Ovary (tissue), 9 donors: ENCODE measurements around the gene ACSS2. TPM values are rescaled to one million over a fixed set of nuclear protein-coding genes. Genes with fewer than 3 reads are reported as not detected.

Experiments
- DNase-seq, 5 donors: peaks; one replicate each; pipeline ENCODE4 v3.0.0-alpha.2; 2019 to 2020
- H3K27ac ChIP-seq, 2 donors: fragments of 200-600 bp; one replicate each; pipeline versions ENCODE4 v1.5.1 to v1.8.0; 2019 to 2022
- H3K27me3 ChIP-seq: fragments of 200-600 bp; one replicate; pipeline ENCODE4 v1.8.0; 2022
- H3K36me3 ChIP-seq: fragments of 200-600 bp; sonication (generic); one replicate; pipeline ENCODE4 v1.5.1; 2019
- H3K4me1 ChIP-seq: one replicate; pipeline ENCODE4 v1.8.1; 2013; ENCODE audit warnings: mild to moderate bottlenecking, moderate library complexity; ENCODE audit not compliant: insufficient read depth
- H3K4me3 ChIP-seq: fragments of 200-600 bp; sonication (generic); one replicate; pipeline ENCODE4 v1.5.1; 2017
- H3K9me3 ChIP-seq, 2 donors: fragments of 200-600 bp in 1 of 2; sonication (generic) in 1 of 2; one replicate each; pipeline versions ENCODE4 v1.5.1 to v1.8.1; 2013 to 2019; ENCODE audit warnings: mild to moderate bottlenecking in 1 of 2, moderate library complexity in 1 of 2
- EP300 ChIP-seq: sonication (generic); formaldehyde crosslinking; IDR thresholded peaks from one replicate; pipeline ENCODE4 v1.6.1; 2017; ENCODE audit warnings: antibody characterized with exemption
- POLR2A ChIP-seq: fragments of 450-650 bp; IDR thresholded peaks from one replicate; pipeline ENCODE4 v1.6.1; 2017; ENCODE audit warnings: antibody characterized with exemption, mild to moderate bottlenecking, moderate library complexity
- WGBS, 3 donors: extraction: QIAGEN DNeasy Blood & Tissue Kit in 1 of 3; methylation state at CpG; one replicate each; pipeline versions ENCODE4 v1.1.5 to v1.1.7; 2013 to 2017; 5-methylcytosine and 5-hydroxymethylcytosine counted together
- intact Hi-C, 4 donors: fragments of 100-400 bp; cut with DNase I; formaldehyde crosslinking; loops; one replicate each; pipeline versions ENCODE4 v1.11.0 to v1.15.1; 2022 to 2023
- polyA plus RNA-seq, 2 donors: library from polyadenylated mRNA; stranded (reverse); fragments of 200-250 nt in 1 of 2; fragments of 350-450 nt in 1 of 2; fragmentation: Illumina TruSeq in 1 of 2; extraction: RNeasy Lipid Tissue Mini Kit (QIAGEN cat#74804) in 1 of 2; gene quantifications; one replicate each; pipeline ENCODE4 v1.2.3, GENCODE V29; 2013 to 2014
- total RNA-seq, 7 donors: library from RNA; depleted of rRNA in 2 of 7; stranded (reverse); fragments of >200 nt in 2 of 7; fragmentation: NEBNext Ultra II Directional in 3 of 7; extraction: Animal tissue kit (Norgen Biotek cat#: 25700) in 3 of 7; gene quantifications; one replicate each; pipeline versions ENCODE4 v1.1.0 to v1.2.4, GENCODE V29; 2016 to 2023
- TF ChIP-seq, protein P1 (sequence below), 3 donors: fragments of 450-650 bp in 2 of 3; fragments of 200-600 bp in 1 of 3; IDR thresholded peaks; one replicate each; pipeline versions ENCODE4 v1.5.1 to v1.8.0; 2016 to 2022; ENCODE audit warnings: antibody characterized with exemption in 3 of 3, mild to moderate bottlenecking in 1 of 3
- donor health status: DM: no; HTN: no; CAD: no; lungs with moderate emphysema.
- donor health status: DM: no; HTN: no; CAD: no.
- donor health status: Bipolar disorder and iron deficiency.
- donor health status: DM: yes; HTN: yes; CAD: no.
- donor health status: DM: no; HTN: no; CAD: no.
- donor health status: DM: yes; HTN: yes; CAD: no.

The ACSS2 gene
- total and polyA plus RNA-seq, 9 donors = 25.3 to 59.7 (median 39.1) TPM

- intact Hi-C loops = no loop called here
- Histone ChIP-seq H3K27ac (no peak overlapping the region), H3K36me3 (no peaks in the 10 kb centered on the region), H3K4me1 (no peaks in the 10 kb centered on the region), H3K9me3 (no peaks in the 10 kb centered on the region), H3K4me3 (no peak overlapping the region), H3K27me3 (no peaks in the 10 kb centered on the region)
- DNase-seq = no peak
- TF ChIP-seq POLR2A = no peak
- no peak for TF ChIP-seq EP300
- TF ChIP-seq, protein P1, sequence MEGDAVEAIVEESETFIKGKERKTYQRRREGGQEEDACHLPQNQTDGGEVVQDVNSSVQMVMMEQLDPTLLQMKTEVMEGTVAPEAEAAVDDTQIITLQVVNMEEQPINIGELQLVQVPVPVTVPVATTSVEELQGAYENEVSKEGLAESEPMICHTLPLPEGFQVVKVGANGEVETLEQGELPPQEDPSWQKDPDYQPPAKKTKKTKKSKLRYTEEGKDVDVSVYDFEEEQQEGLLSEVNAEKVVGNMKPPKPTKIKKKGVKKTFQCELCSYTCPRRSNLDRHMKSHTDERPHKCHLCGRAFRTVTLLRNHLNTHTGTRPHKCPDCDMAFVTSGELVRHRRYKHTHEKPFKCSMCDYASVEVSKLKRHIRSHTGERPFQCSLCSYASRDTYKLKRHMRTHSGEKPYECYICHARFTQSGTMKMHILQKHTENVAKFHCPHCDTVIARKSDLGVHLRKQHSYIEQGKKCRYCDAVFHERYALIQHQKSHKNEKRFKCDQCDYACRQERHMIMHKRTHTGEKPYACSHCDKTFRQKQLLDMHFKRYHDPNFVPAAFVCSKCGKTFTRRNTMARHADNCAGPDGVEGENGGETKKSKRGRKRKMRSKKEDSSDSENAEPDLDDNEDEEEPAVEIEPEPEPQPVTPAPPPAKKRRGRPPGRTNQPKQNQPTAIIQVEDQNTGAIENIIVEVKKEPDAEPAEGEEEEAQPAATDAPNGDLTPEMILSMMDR (IDR thresholded peaks at IDR 0.05) = no peak
- WGBS, 3 donors = 93 to 97% (median 96%) methylated on average over 14 of the region's 14 CpGs
Observed at GRCh38 chr20:34850969-34851368, 25.4 kb upstream of the ACSS2 start.

DNA sequence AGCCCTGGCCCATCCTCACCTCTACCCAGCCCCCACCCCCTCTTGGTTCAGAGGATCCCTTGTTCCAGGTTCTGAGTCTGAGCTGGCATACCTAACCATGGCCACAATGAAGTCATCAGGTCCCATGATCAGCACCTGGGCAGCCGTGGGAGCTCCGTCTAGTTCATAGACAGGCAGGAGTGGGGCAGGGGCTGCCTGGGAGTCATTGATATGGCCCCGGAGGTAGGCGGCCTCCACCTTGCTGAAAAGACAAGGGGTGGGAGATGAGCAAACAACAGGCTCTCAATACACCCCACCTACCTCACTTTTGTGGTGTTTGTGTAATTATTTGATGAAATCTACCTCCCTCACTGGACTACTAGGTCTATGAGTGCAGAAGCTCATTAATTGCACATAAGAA, 24.1 kb upstream of the ACSS2 start:
- Histone ChIP-seq H3K4me1 (no peaks in the 10 kb centered on the region), H3K27ac (no peak overlapping the region), H3K36me3 (no peaks in the 10 kb centered on the region), H3K27me3 (no peaks in the 10 kb centered on the region), H3K9me3 (no peaks in the 10 kb centered on the region), H3K4me3 (no peak overlapping the region)
- DNase-seq = no peak
- 88 to 89% (median 89%) methylated on average over 4 of the region's 4 CpGs for WGBS, 3 donors
- TF ChIP-seq, protein P1 (IDR thresholded peaks at IDR 0.05) = no peak
- TF ChIP-seq POLR2A (no peak), EP300 (no peak)
- intact Hi-C loops = no loop called here

GRCh38 chr20:34859367-34859766, 17.0 kb upstream of the ACSS2 start:
- no peak for DNase-seq
- H3K4me3 ChIP-seq = no peak overlapping the region
- H3K36me3 ChIP-seq = no peaks in the 10 kb centered on the region
- WGBS, 3 donors = 92 to 96% (median 95%) methylated on average over 26 of the region's 26 CpGs
- H3K4me1 ChIP-seq = no peaks in the 10 kb centered on the region
- no peaks in the 10 kb centered on the region for H3K27me3 ChIP-seq
- H3K27ac ChIP-seq = no peak overlapping the region
- H3K9me3 ChIP-seq = no peaks in the 10 kb centered on the region
- TF ChIP-seq, protein P1 (IDR thresholded peaks at IDR 0.05) = no peak
- TF ChIP-seq EP300 (no peak), POLR2A (no peak)
- intact Hi-C loops = no loop called here

DNA sequence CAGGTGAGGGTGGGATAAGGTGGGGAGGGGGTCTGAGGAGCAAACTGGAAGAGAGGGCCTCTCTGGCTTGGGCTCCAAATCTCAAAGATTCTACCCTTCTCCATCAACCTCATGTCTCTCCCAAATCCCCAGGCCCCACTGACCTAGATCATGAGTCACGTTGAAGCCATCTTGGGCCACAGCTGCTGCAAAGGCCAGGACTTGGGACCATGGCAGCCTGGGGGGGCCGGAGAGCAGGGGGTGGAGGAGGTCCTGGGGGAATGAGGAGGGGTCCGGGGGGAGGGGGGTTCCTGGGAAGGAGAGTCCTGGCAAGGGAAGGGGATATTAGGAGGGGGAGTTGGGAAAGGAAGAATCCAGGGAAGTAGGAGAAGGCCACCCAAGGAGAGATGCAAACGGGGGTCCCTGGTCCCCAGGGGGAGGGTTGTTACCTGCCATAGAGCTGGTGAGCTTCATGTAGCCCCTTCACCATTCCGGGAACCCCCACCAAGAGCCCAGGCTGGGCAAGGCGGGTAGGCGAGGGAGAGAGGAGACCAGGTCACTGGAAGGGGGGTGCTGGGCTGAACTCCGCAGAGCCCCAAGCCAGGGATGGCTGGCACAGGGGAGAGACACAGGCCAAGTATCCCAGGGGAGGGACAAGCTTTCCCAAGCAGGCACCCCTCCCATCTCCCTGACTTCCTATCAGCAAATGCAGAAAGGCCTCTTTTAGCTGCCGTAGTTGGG, 16.4 kb upstream of the ACSS2 start:
- no peaks in the 10 kb centered on the region for H3K4me1 ChIP-seq
- 85 to 91% (median 87%) methylated on average over 9 of the region's 9 CpGs for WGBS, 3 donors
- no peak overlapping the region for H3K27ac ChIP-seq
- H3K27me3 ChIP-seq = no peaks in the 10 kb centered on the region
- no peaks in the 10 kb centered on the region for H3K9me3 ChIP-seq
- no peak for DNase-seq
- no peaks in the 10 kb centered on the region for H3K36me3 ChIP-seq
- TF ChIP-seq EP300 (no peak), POLR2A (no peak)
- H3K4me3 ChIP-seq = no peak overlapping the region
- intact Hi-C loops = no loop called here

DNA sequence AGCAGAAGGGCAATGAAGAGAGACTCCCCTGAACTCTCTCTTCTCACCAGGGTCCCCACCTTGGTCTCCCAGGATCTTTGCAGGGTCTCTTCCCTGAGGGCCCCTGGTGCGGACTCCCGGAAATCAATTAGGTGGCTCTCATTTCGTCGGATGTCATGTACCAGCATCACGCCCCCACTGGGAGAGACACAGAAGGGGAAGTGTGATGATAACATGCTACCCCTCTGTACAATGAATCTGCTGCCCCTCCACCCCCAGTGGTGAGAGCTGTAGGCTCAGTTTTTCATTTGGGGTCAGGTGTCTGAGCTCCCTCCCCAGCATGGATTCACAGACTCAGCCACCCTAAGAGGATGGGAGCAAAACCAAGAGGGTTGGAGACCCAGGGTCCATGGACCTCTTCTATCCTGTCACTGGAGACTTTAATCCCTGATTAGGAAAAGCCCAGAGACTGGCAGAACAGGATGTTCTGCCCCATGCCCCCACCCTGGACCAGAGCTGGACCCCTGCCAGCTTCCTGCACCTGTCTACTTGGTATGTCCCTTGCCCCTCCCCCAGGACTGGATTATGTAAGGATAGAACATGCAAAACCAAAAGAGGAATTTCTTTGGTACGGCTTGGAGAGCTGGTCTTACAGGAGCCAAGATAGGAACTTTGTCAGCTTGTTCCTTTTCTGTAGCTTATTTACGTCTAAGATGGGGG, 14.9 kb upstream of the ACSS2 start:
- H3K4me1 ChIP-seq = no peaks in the 10 kb centered on the region
- DNase-seq = no peak
- no peak overlapping the region for H3K4me3 ChIP-seq
- WGBS, 3 donors = 86 to 95% (median 93%) methylated on average over 7 of the region's 7 CpGs
- H3K27me3 ChIP-seq = no peaks in the 10 kb centered on the region
- no peaks in the 10 kb centered on the region for H3K9me3 ChIP-seq
- H3K27ac ChIP-seq = no peak overlapping the region
- TF ChIP-seq POLR2A = no peak
- TF ChIP-seq, protein P1 (IDR thresholded peaks at IDR 0.05) = no peak
- H3K36me3 ChIP-seq = no peaks in the 10 kb centered on the region
- intact Hi-C loops = no loop called here
